GM23338 (cell line): ENCODE measurements around the gene VSIG10. TPM values are rescaled to one million over a fixed set of nuclear protein-coding genes. Genes with fewer than 3 reads are reported as not detected.

Source experiments
- ATAC-seq: fragments of 200-7000 bp; cut with Tn5 transposase; 3 replicates; pipeline ENCODE4 v1.9.1; 2020
- DNase-seq: peaks from one replicate; pipeline ENCODE4 v3.0.0-alpha.2; 2015; ENCODE audit warnings: low spot score
- H2AFZ ChIP-seq: fragments of 200-600 bp; sonication (generic); 2 replicates; pipeline ENCODE4 v1.8.0; 2016; ENCODE audit warnings: antibody characterized with exemption, mild to moderate bottlenecking, moderate library complexity
- H3F3A ChIP-seq: fragments of 200-600 bp; sonication (generic); replicated peaks from 2 replicates; pipeline ENCODE4 v1.8.0; 2017; ENCODE audit warnings: antibody characterized with exemption, mixed run types, low read depth
- H3K27ac ChIP-seq: fragments of 200-600 bp; sonication (generic); 2 replicates; pipeline ENCODE4 v1.6.1; 2016; ENCODE audit warnings: low read depth
- H3K27me3 ChIP-seq: fragments of 200-600 bp; sonication (generic); 2 replicates; pipeline ENCODE4 v1.8.0; 2016; ENCODE audit warnings: mild to moderate bottlenecking, mixed run types, moderate library complexity; ENCODE audit not compliant: insufficient read depth
- H3K36me3 ChIP-seq: fragments of 200-600 bp; sonication (generic); 2 replicates; pipeline ENCODE4 v1.8.0; 2016; ENCODE audit warnings: mild to moderate bottlenecking; ENCODE audit not compliant: insufficient read depth
- H3K4me1 ChIP-seq: fragments of 200-600 bp; sonication (generic); 2 replicates; pipeline ENCODE4 v1.8.0; 2016; ENCODE audit warnings: mild to moderate bottlenecking, moderate library complexity; ENCODE audit not compliant: insufficient read depth
- H3K4me2 ChIP-seq: fragments of 200-600 bp; sonication (generic); 2 replicates; pipeline ENCODE4 v1.7.1; 2017; ENCODE audit warnings: mixed run types
- H3K4me3 ChIP-seq: fragments of 200-600 bp; sonication (generic); 2 replicates; pipeline ENCODE4 v1.6.1; 2016; ENCODE audit warnings: mixed run types
- H3K79me2 ChIP-seq: fragments of 200-600 bp; sonication (generic); replicated peaks from 2 replicates; pipeline ENCODE4 v1.8.0; 2017; ENCODE audit warnings: mild to moderate bottlenecking; ENCODE audit not compliant: insufficient read depth
- H3K9me2 ChIP-seq: fragments of 200-600 bp; sonication (generic); 2 replicates; pipeline ENCODE4 v1.8.0; 2017; ENCODE audit not compliant: insufficient read depth
- H4K20me1 ChIP-seq: fragments of 200-600 bp; sonication (generic); replicated peaks from 2 replicates; pipeline ENCODE4 v1.8.0; 2017; ENCODE audit warnings: mild to moderate bottlenecking; ENCODE audit not compliant: insufficient read depth
- H3K27ac Mint-ChIP-seq: 2 replicates; pipeline ENCODE4 v1.8.0; 2020; ENCODE audit warnings: inconsistent platforms, mild to moderate bottlenecking, moderate library complexity, mixed read lengths
- H3K27me3 Mint-ChIP-seq: 3 replicates; pipeline ENCODE4 v1.8.0; 2022; ENCODE audit warnings: low read depth, mild to moderate bottlenecking, moderate library complexity, mixed read lengths, inconsistent platforms; ENCODE audit not compliant: insufficient read depth, poor library complexity
- H3K36me3 Mint-ChIP-seq: 3 replicates; pipeline ENCODE4 v1.8.0; 2021; ENCODE audit warnings: low read depth, mild to moderate bottlenecking, inconsistent platforms, moderate library complexity, mixed read lengths
- H3K4me1 Mint-ChIP-seq: 3 replicates; pipeline ENCODE4 v1.8.0; 2020; ENCODE audit warnings: mild to moderate bottlenecking, inconsistent platforms, mixed read lengths
- H3K4me3 Mint-ChIP-seq: 3 replicates; pipeline ENCODE4 v1.8.0; 2021; ENCODE audit warnings: moderate library complexity, mild to moderate bottlenecking, inconsistent platforms, mixed read lengths
- H3K9me3 Mint-ChIP-seq: 3 replicates; pipeline ENCODE4 v1.8.0; 2020; ENCODE audit warnings: moderate library complexity, mild to moderate bottlenecking, inconsistent platforms, mixed read lengths
- CREB1 ChIP-seq: fragments of 250-450 bp; sonication (Bioruptor Pico); IDR thresholded peaks from 2 replicates; pipeline ENCODE4 v1.5.0; 2020; ENCODE audit warnings: low read depth, mild to moderate bottlenecking, moderate library complexity
- CTCF ChIP-seq, 2 experiments: fragments of 200-600 bp in 1 of 2; sonication (generic) in 1 of 2; conservative IDR thresholded peaks; 2 replicates each; pipeline versions ENCODE4 v1.5.1 to v1.6.1; 2016 to 2017; ENCODE audit warnings: antibody characterized with exemption in 2 of 2, low read depth in 2 of 2, mild to moderate bottlenecking in 2 of 2, moderate library complexity in 1 of 2
- ETS1 ChIP-seq: IDR thresholded peaks from 2 replicates; pipeline ENCODE4 v1.6.1; 2016; ENCODE audit warnings: antibody characterized with exemption
- EZH2 ChIP-seq: fragments of 200-600 bp; sonication (generic); IDR thresholded peaks from one replicate; pipeline ENCODE4 v1.8.0; 2017; ENCODE audit warnings: antibody characterized with exemption, mild to moderate bottlenecking, low read depth; ENCODE audit not compliant: unreplicated experiment
- EZH2phosphoT487 ChIP-seq: fragments of 200-600 bp; sonication (generic); IDR thresholded peaks from one replicate; pipeline ENCODE4 v1.8.1; 2018; ENCODE audit warnings: antibody characterized with exemption; ENCODE audit not compliant: unreplicated experiment
- REST ChIP-seq: IDR thresholded peaks from one replicate; pipeline ENCODE4 v1.6.1; 2018; ENCODE audit warnings: antibody characterized with exemption; ENCODE audit not compliant: unreplicated experiment
- STAT1 ChIP-seq: IDR thresholded peaks from one replicate; pipeline ENCODE4 v1.6.1; 2016; ENCODE audit warnings: antibody characterized with exemption; ENCODE audit not compliant: unreplicated experiment
- ZNF331 ChIP-seq: fragments of 250-450 bp; sonication (Bioruptor Pico); IDR thresholded peaks from 2 replicates; pipeline ENCODE4 v1.5.0; 2020; ENCODE audit warnings: low read depth, mild to moderate bottlenecking, moderate library complexity
- ZNF462 ChIP-seq: fragments of 250-450 bp; sonication (Bioruptor Pico); IDR thresholded peaks from 2 replicates; pipeline ENCODE4 v1.5.0; 2020; ENCODE audit warnings: mild to moderate bottlenecking, moderate library complexity
- polyA plus RNA-seq: library from polyadenylated mRNA; unstranded; fragments of >200 nt; fragmentation: Nextera tagmentation; extraction: Ambion mirVana; gene quantifications from 2 replicates; pipeline ENCODE4 v1.2.1, GENCODE V29; 2016
- total RNA-seq: library from RNA; depleted of rRNA; stranded (reverse); fragments of >200 nt; shearing (Covaris generic); gene quantifications from 2 replicates; pipeline ENCODE4 v1.2.3, GENCODE V29; 2014

VSIG10 gene
- total and polyA plus RNA-seq, 2 experiments from 2014 or later = 52.1 to 98.5 TPM

GRCh38 chr12:118148287-118148686 lies 44.5 kb upstream of the VSIG10 start:
- Histone ChIP-seq H3K79me2 (no peaks in the 10 kb centered on the region), H3K27ac (peak overlapping the region; percentile 80; the same call in 1 of the 2 replicates), H3K36me3 (peaks cover 34% of the 10 kb centered on the region), H2AFZ (no peak overlapping the region), H3K9me2 (no peaks in the 10 kb centered on the region), H3K27me3 (no peaks in the 10 kb centered on the region), H3K4me1 (no peaks in the 10 kb centered on the region; the same call in 1 of the 2 replicates), H3K4me2 (no peak overlapping the region), H4K20me1 (peaks cover 16% of the 10 kb centered on the region; the same call in 1 of the 2 replicates), H3F3A (peaks cover 27% of the 10 kb centered on the region; the same call in 1 of the 2 replicates), H3K4me3 (no peak overlapping the region)
- H3K9me3 Mint-ChIP-seq = no peaks in the 10 kb centered on the region
- no peak for ATAC-seq
- H3K4me3 Mint-ChIP-seq = no peak overlapping the region
- TF ChIP-seq ETS1 (no peak), CREB1 (no peak), STAT1 (no peak), ZNF331 (CRISPR knock-in tag) (no peak), ZNF462 (no peak), CTCF (conservative IDR thresholded peaks at IDR 0.05; ENCODE audit: low read depth in 2 of 2) (no peak), REST (no peak), EZH2phosphoT487 (no peak), EZH2 (no peak)
- DNase-seq = no peak
- peaks cover 50% of the 10 kb centered on the region for H3K36me3 Mint-ChIP-seq
- no peaks in the 10 kb centered on the region; the same call in 2 of the 3 replicates for H3K4me1 Mint-ChIP-seq
- no peak overlapping the region for H3K27ac Mint-ChIP-seq
- H3K27me3 Mint-ChIP-seq = peaks cover 3% of the 10 kb centered on the region
